Right hindlimb (tissue), 1 donor: ENCODE results near the gene ZNF629.

Experiments
- DNase-seq: peaks from one replicate; pipeline ENCODE4 v3.0.0-alpha.2; 2018

The ZNF629 gene

DNA sequence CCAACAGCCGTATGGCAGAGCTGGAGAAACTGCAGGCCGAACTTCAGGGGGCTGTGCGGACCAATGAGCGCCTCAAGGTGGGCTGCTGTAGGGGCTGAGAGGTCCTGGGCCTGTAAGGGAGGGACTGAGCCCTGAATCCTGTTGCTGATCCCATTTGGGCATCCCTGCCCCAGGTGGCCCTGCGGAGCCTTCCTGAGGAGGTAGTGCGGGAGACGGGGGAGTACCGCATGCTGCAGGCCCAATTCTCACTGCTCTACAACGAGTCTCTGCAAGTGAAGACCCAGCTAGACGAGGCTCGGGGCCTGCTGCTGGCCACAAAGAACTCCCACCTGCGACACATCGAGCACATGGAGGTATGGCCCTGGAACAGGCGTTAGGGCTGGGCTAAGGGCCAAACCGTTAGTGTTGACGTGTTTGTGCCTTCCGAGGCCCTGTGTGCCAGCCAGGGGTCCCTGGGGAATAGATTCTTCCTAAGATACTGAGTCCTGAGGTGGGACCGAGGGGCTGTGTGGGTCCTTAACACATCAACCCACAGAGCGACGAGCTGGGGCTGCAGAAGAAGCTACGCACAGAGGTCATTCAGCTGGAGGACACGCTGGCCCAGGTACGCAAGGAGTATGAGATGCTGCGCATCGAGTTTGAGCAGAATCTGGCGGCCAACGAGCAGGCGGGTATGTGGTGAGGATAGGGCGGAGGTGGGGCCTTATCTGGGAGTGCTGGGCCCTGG is 20.6 kb downstream of the ZNF629 start:
- DNase-seq: peak; percentile 16

DNA sequence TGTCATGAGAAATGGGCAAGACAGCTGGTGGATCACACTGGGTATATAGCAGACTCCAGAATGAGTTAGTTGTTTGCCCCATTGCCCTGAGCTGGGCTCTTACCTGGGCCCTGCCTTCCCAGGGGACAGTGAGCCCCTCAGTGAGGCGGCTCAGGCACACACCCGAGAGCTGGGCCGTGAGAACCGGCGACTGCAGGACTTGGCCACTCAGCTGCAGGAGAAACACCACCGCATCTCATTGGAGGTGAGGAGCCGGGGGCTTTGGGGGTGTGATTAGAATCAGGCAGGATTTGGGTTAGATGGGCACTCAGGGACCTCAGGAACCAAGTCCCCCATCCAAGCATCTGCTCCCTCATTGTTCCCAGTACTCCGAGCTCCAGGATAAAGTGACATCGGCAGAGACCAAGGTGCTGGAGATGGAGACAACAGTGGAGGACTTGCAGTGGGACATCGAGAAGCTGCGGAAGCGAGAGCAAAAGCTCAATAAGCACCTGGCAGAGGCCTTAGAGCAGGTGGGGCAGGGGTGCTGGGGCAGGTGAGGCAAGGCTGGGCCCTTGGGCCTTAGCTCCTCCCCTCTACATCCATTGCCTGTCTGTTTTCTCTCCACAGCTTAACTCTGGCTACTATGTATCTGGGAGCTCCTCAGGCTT is 22.1 kb downstream of the ZNF629 start:
- DNase-seq: no peak

- DNase-seq: no peak
Measured at GRCh38 chr16:30764086-30764485, 22.9 kb downstream of the ZNF629 start.

DNA sequence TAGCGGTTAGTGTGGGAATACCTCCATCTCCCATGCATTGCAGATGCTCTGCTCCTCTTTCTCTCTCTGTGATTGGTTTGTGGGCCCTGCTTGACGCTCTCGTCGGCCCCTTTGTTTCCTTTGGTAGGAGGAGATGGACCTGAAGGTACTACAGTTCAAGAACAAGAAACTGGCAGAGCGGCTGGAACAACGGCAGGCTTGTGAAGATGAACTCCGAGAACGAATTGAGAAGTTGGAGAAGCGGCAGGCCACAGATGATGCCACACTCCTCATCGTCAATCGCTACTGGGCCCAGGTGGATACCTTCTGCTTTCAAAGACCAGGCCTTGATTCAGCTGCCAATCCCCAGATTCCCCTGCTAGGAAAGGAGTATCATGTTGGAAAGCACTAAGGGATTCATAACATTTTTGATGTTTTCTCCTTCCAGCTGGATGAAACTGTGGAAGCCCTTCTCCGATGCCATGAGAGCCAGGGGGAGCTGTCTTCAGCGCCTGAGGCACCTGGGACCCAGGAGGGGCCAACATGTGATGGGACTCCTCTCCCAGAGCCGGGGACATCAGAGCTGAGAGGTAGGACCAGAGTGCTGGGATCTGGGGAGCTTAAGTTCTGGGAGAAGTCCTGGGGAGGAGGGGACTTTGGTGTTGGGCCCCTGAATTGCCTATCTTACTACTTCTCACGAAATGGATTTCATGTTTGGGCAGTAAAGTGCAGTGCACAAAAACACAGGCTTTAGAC is 23.8 kb downstream of the ZNF629 start:
- DNase-seq: no peak

DNA sequence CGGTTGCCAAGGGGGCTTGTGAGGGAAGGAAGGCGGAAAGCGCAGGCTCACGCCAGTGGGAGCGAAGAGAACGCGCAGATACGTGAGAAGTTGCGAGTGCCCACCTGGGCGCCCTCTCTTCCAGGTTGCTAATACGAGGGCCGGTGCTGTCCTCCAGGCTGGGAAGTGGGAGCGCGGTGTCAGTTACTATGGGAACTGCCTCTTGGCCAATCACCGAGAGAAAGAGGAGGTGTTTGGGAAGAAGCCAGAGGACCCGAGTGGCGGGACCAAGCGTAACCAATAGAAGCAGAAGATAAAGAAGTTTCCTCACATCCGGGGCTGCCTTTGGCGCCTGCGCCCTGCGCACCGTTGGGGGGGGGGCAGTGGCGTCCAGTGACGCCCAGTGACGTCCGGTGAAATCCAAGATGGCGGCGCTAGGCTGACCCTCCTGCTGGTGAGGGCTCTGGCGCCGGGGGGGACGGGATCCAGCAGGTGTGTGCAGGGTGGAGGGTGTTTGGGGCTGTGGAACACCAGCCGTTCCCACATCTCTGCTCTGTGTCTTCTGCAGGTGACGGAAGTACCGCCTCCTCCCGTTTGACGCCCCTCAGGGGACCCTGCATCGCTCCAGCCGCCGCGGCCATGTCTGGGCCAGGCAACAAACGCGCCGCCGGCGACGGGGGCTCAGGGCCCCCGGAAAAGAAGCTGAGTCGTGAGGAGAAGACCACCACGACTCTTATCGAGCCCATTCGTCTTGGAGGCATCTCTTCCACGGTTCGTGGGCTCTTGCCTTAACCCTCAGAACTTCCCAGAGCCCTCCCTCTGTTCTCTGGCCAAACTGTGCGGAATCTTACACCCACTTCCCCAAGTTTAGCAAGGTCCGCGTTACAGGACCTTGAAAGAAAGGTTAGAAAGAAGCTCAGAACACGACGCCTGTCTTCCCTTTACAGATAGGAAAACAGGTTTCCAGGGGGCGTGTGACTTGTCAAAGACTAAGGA is 24.8 kb downstream of the ZNF629 start, which contains the start of the genes CFAP119 and RNF40:
Gene CFAP119 (minus strand): TSS at position 135 of the 975 bp plus-strand sequence. CDS start 314 bp downstream, outside the sequence.
Gene RNF40 (plus strand): TSS at position 395 of the 975 bp plus-strand sequence. CDS start 224 bp downstream, at position 619.
- DNase-seq: peak; percentile 99

- peak; percentile 56 for DNase-seq
Measured at GRCh38 chr16:30761427-30761927, 25.5 kb downstream of the ZNF629 start.

- no peak for DNase-seq
Measured at GRCh38 chr16:30760577-30761426, 26.2 kb downstream of the ZNF629 start.

GRCh38 chr16:30760001-30760559 is 26.9 kb downstream of the ZNF629 start:
- no peak for DNase-seq

- DNase-seq: peak; percentile 32
Measured at GRCh38 chr16:30758988-30759491, 28.0 kb downstream of the ZNF629 start.

- DNase-seq: no peak
Measured at GRCh38 chr16:30757316-30757715, 29.7 kb downstream of the ZNF629 start.

DNA sequence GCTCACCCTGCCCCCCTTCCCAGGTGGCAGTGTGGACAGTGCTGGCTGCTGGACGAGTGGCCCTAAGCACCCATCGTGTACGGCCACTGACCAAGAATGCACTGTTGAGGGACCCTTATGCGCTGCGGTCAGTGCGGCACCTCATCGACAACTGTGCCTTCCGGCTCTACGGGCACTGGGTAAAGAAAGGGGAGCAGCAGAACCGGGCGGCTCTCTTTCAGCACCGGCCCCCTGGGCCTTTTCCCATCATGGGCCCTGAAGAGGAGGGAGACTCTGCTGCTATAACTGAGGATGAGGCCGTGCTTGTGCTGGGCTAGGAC is 30.3 kb downstream of the ZNF629 start:
- DNase-seq: no peak

GRCh38 chr16:30755955-30756780 is 30.8 kb downstream of the ZNF629 start:
- no peak for DNase-seq

DNA sequence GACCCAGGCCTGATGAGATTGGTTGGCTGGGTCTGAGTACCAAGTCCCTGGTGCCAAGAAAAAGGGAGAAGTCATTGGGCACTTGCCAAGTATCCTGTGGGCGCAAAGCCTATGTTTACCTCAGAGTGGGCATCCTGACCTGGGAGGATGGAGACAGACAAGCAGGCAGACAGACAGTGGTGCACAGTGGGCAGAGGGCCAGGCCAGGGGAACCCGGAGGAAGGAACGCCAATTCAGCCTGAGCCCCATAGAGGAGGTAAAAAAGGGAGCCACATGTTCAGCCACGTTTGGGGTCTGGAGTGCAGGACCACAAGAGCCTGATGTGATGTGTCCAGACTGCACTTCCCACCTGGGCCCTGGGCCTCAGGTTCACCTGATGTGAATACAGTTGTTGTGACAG is 33.4 kb downstream of the ZNF629 start:
- DNase-seq: no peak

DNA sequence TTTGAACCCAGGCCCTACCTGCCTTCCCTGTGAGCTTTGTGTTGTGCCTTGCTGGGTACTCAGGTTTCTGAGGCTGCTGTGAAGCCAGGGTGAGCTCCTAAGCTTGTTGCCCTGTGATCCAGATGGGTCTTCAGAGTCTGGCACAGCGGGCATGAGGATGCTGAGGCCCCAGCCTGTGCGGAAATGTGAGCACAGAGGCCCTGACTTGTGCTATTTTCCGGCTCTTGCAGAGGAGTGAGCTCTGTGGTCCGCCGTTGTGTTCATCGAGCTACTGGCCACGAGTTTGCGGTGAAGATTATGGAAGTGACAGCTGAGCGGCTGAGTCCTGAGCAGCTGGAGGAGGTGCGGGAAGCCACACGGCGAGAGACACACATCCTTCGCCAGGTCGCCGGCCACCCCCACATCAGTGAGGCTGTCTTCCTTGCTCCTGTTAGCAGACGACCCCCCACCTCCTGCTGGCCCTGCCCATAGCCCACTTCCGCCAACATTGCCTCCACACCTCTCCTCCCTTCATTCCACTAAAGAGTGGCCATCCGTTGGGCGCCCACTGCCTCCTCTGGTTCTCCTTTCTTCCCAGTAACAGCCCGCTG is 36.0 kb downstream of the ZNF629 start:
- DNase-seq: no peak

GRCh38 chr16:30750201-30750600 is 36.8 kb downstream of the ZNF629 start:
- no peak for DNase-seq

GRCh38 chr16:30748634-30749445 is 38.2 kb downstream of the ZNF629 start:
- DNase-seq: peak; percentile 57

- peak; percentile 99 for DNase-seq
Measured at GRCh38 chr16:30747799-30748633, 39.0 kb downstream of the ZNF629 start, which contains the start of gene PHKG2. Gene PHKG2, plus strand, starts transcription at chr16:30748425. Its CDS starts 396 bp downstream, at chr16:30748821.
